ENCODE measurements around the gene CHADL.

- TF ChIP-seq CTCF (optimal IDR thresholded peaks at IDR 0.05 in 1 of 3, IDR thresholded peaks at IDR 0.05 in 1 of 3, conservative IDR thresholded peaks at IDR 0.05 in 1 of 3; ENCODE audit: extremely low read depth in 1 of 3, insufficient read depth in 2 of 3, low read length in 3 of 3) (no peak), EZH2 (IDR thresholded peaks at IDR 0.05; ENCODE audit: low read length) (no peak)
Observed at GRCh38 chr22:41248314-41248713, 7.6 kb upstream of the CHADL start.
